GM23248 (cell line): ENCODE measurements around the gene FUT1.

Source experiments
- EZH2 ChIP-seq: fragments of 200-600 bp; sonication (generic); IDR thresholded peaks from 2 replicates; pipeline ENCODE4 v1.6.1; 2018; ENCODE audit warnings: antibody characterized with exemption, mild to moderate bottlenecking; ENCODE audit not compliant: insufficient read depth, poor library complexity, severe bottlenecking
- EZH2phosphoT487 ChIP-seq: fragments of 200-600 bp; sonication (generic); IDR thresholded peaks from 2 replicates; pipeline ENCODE4 v1.6.1; 2018; ENCODE audit warnings: antibody characterized with exemption, moderate library complexity, mild to moderate bottlenecking, low read depth; ENCODE audit not compliant: insufficient read depth

DNA sequence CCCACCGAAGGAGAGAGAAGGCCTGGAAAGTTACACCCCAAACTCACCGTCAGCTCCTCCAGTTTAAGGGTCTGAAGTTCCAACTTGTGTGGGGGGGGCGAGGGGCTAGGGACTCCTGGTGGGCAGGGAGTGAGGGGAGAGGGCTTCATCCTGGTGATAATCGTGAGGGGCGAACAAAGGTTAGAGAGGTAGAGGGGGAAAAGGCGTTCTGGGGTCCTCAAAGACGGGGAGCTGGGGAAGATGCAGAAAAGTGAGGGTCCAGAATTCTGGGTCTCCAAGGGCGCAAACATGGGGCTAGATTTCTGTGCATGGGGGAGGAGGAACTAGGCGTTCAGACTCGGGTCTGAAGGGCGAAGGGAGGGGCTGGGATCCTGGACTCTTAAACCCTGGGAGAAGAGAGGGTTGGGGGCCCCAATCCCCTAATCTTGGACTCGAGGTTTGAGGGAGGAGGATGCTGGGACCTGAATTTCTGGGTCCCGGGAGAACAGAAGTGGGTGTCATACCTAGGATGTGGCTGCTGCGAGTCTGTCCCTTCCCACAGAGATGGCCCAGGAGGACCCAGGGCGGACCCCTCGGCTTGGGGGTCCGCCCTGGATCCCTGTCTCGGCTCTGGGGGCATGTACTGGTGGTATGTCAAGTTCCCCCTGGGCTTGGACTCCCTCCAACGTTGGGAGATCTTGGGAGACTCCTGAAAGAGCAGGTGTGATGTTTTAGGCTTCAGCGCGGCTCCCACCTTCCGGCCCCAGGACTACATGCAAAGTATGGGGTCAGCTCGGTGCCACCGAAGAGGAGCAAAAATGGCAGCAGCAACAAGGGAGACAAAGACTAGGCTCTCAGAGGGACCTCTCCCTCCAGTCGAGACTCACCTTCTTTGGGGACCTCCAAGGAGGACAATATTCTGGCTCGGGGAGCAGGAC lies 37.4 kb downstream of the FUT1 start:
- TF ChIP-seq EZH2: no peak
- no peak for TF ChIP-seq EZH2phosphoT487
